GM21367 (cell line): ENCODE results near the gene LRP11.

Experiments used
- ATAC-seq: cut with Tn5 transposase; IDR thresholded peaks from one replicate; pipeline ENCODE4 v1.9.1; 2021; ENCODE audit not compliant: unreplicated experiment

Gene LRP11

DNA sequence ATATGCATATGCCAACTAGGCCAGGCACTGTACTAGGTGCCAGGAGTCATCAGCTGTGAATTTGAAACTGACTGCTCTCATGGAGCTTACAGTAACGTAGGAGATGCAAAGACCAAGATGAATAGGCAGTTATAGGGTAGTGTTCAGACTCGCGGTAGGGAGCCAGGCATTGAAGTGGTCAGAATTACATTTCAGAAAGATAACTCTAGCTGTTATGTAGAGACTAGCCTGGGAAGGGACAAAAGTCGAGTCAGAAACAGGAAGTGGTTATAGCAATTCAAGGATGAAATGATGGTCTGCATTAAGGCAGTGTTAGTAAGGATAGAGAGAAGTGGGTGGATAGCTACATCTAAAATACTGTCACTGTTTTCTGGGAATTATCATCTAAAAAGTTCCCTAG, 58.0 kb downstream of the LRP11 start:
- ATAC-seq: no peak

DNA sequence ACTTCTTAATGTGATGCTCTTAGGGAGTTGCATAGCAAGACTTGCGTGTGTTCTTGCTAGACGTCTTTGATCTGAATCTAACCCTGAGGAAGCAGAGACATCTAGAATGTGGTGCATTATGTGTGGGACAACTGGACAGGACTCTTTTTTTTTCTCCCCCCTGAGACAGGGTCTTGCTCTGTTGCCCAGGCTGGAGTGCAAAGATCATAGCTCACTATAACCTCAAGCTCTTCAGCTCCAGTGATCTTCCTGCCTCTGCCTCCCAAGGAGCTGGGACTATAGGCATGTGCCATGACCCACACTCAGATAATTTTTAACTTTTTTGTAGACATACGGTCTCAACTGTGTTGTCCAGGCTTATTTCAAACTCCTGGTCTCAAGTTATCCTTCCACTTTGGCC, 80.6 kb downstream of the LRP11 start:
- no peak for ATAC-seq

DNA sequence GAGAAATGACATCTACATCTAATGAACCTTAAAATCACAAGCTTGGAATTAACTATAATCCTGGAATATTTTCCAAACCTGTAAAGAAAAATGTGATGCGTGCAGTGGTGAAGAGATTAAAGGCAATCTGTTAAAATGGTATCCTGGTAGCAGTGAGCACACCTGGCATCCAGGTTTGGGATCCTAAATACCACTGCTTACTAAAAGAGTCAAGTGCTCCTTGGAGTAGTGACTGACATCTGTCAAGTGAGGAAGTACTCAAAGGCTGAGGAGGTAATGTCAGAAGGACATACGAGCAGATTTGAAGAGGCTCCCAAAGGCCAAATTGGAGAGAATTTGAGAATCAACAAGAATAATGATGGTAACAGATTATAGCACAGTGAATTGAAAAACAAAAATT, 81.8 kb downstream of the LRP11 start:
- ATAC-seq: no peak

DNA sequence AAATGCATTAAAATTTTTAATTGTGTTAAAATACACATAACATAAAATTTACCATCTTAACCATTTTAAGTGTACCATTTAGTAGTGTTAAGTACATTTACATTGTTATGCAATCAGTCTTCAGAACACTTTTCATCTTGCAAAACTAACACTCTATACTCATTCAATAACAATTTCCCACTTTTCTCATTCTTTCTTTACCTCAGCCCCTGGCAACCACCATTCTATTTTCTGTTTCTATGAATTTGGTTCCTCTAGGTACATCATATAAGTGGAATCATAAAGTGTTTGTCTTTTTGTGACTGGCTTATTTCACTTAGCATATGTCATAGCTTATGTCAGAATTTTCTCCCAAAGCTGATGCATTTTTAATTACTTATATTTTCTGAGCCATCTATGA, 82.4 kb downstream of the LRP11 start:
- no peak for ATAC-seq

DNA sequence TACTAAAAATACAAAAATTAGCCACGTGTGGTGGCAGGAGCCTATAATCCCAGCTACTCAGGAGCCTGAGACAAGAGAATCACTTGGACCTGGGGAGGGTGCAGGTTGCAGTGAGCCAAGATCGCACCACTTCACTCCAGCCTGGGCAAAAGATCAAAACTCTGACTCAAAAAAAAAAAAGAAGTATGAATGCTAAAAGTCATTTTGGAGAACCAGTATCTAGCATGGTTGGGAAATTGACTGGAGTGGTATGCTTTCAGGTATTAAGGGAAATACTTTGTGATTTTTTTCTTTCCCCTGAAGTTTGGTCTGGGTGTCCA, 84.6 kb downstream of the LRP11 start:
- ATAC-seq: no peak

DNA sequence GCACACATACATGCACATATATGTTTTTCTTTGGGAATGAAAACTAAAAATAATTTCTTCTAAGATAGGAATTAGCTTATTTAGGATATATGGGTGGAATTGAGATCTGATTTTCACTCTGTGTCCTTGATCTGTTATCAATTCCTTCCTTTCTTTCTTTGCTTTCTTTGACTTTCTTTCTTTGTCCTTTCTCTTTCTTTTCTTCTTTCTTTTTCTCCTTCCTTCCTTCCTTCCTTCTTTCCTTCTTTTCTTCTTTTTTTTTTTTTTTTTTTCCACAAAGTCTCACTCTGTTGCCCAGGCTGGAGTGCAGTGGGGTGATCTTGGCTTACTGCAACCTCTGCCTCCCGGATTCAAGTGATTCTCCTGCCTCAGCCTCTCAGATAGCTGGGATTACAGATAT, 86.5 kb downstream of the LRP11 start:
- no peak for ATAC-seq

DNA sequence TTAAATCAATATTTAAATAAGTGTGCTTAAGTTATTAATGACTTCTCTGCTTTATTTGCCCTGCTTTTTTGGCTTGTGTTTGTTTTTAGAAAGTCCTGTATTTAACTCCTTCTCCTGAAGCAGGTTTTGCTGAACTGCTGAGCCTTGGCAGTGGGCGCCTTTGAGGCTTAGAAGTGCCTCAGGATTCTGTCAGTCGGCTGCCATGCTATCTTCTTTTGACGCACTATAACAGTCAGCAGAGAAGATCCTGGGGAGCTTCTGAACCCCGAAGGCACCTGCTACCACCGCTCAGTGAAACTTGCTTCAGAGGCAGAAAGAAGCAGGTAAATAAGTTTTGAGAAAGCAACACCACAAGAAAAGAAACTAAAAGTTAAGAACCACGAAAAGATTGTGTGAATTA, 92.2 kb downstream of the LRP11 start:
- no peak for ATAC-seq

DNA sequence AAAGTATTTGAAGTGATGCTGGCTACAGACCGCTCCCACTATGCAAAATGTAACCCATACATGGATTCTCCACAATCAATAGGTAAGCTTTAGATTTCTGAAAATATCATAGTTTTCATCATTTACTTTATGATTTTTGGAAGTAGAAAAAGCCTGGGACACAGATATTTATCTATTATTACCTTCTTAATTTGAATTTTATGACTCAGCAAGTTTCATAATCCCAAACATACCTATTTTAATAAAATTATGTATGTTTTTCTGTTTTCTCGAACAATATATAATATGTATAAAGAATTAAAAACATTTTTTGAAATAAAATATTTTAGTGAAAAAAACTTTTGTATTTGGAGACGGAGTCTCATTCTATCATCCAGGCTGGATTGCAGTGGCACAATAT, 93.0 kb downstream of the LRP11 start:
- no peak for ATAC-seq

DNA sequence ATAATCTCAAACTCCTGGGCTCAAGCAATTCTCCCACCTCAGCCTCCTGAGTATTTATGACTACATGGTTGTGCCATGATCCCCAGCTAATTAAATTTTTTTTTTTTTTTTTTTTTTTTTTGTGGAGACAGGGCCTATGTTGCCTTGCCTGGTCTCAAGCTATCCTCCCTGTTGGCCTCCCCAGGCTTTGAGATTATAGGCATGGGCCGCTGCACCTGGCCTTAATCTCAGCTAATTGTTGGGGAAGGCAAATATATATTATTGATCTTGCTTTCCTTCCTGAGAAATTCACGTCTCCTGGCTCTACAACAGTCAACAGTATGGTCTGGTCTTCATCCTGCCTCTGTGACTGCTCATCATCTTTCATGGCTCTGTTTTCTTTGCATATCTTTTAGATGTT, 94.5 kb downstream of the LRP11 start:
- no peak for ATAC-seq
